ENCODE data around the gene GARIN5B.

DNA sequence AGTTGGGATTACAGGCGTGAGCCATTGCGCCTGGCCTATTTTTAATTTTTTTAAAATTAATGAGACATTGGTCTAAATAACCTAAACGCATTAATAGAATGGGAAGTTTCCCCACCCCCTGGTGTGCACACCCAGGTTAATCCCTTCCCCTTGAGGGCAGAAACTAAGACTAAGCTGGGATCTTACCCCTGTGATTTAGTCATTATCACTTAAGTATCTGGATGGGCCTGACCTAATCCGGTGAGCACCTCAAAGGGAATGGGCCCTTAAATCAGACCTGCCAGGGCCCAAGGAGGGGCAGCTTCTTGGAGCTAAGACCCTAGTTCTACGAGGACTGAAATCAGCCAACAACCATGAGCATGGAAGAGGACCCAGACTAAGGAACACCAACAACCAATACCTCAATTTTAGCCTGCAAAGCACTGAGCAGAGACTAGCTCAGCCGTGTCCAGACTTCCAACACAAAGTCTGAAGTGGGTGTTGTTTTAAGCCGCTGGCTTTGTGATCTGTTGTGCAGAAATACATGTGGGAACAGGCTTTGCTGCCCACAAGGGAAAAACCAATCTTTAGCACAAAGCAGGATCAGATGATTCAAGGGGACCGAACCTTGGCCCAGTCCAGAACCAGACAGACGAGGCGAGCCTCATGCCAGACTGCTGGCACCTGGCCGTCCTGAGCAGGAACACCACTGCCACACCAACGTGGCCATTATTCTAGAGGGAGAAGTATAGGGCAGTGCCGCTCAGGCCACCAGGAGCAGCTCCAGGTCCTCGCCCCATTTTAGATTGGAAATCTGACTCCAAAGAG is 37.4 kb upstream of the GARIN5B start:
- no peak for TF ChIP-seq TAF1 (IDR thresholded peaks at IDR 0.05; ENCODE audit: low read depth, low read length)
- no peak; the same call in none of the 2 replicates for TF ChIP-seq POLR2AphosphoS5 (IDR thresholded peaks at IDR 0.05; ENCODE audit: low read depth, low read length)
